Measurements from ENCODE around the gene DNM3. TPM values are rescaled to one million over a fixed set of nuclear protein-coding genes. Genes with fewer than 3 reads are reported as not detected.

DNM3 gene
- total and polyA plus RNA-seq, 2 of the 8 experiments (the other 6 are each of a cell fraction or from before 2014, with no cell fraction given) = 2.0 to 8.5 TPM

GRCh38 chr1:172269644-172270043 lies 428.3 kb downstream of the DNM3 start:
- POLR2A ChIA-PET (ENCODE audit: partially characterized antibody) = no interaction called here
- Histone ChIP-seq H3K9me3 (ENCODE audit: insufficient read depth in 2 of 2, low read depth in 1 of 2, low read length in 1 of 2) (no peaks in the 10 kb centered on the region), H4K20me1 (replicated peaks in 1 of 2; ENCODE audit: control insufficient read depth in 1 of 2, insufficient read depth in 2 of 2, low read length in 2 of 2) (no peaks in the 10 kb centered on the region), H2BK5ac (ENCODE audit: low read depth, low read length) (no peak overlapping the region), H3K9ac (replicated peaks in 1 of 4; ENCODE audit: extremely low read depth in 1 of 4, low read depth in 3 of 4, low read length in 3 of 4) (no peak overlapping the region), H4K91ac (replicated peaks; ENCODE audit: insufficient read length, low read length) (no peak overlapping the region), H3K56ac (replicated peaks; ENCODE audit: insufficient read length, low read depth, low read length) (no peak overlapping the region), H3K23me2 (ENCODE audit: low read depth, low read length) (no peaks in the 10 kb centered on the region), H4K5ac (ENCODE audit: insufficient read length, low read depth, low read length) (no peak overlapping the region), H4K8ac (ENCODE audit: extremely low read depth, insufficient read depth, low read length) (no peak overlapping the region), H3K23ac (ENCODE audit: insufficient read length) (no peak overlapping the region), H2AFZ (ENCODE audit: low read length) (no peak overlapping the region), H3K4ac (replicated peaks; ENCODE audit: insufficient read length, low read depth, low read length) (no peak overlapping the region), H3K4me1 (replicated peaks in 1 of 4; ENCODE audit: control insufficient read depth in 3 of 4, insufficient read depth in 4 of 4, low read length in 3 of 4) (no peaks in the 10 kb centered on the region), H2BK120ac (replicated peaks; ENCODE audit: low read depth, low read length) (no peak overlapping the region), H3K27ac (ENCODE audit: low read depth, low read length) (no peak overlapping the region), H3K27me3 (replicated peaks in 1 of 4; ENCODE audit: control insufficient read depth in 3 of 4, extremely low read depth in 1 of 4, insufficient read depth in 3 of 4, low read length in 3 of 4) (no peaks in the 10 kb centered on the region), H3K36me3 (ENCODE audit: control insufficient read depth in 2 of 4, insufficient read depth in 4 of 4, low read length in 3 of 4) (no peaks in the 10 kb centered on the region), H2BK15ac (ENCODE audit: low read length) (no peak overlapping the region), H3K79me1 (ENCODE audit: low read depth, low read length) (no peaks in the 10 kb centered on the region), H2BK20ac (ENCODE audit: low read length) (no peak overlapping the region), H3K4me2 (ENCODE audit: insufficient read depth in 1 of 2, low read depth in 2 of 2, low read length in 2 of 2) (no peak overlapping the region), H3K4me3 (ENCODE audit: extremely low read depth in 1 of 4, insufficient read depth in 2 of 4, low read depth in 3 of 4, low read length in 4 of 4) (no peak overlapping the region), H3K79me2 (ENCODE audit: control insufficient read depth in 1 of 2, insufficient read depth in 2 of 2, low read length in 2 of 2) (no peaks in the 10 kb centered on the region), H3K14ac (ENCODE audit: insufficient read length) (no peak overlapping the region), H3K18ac (ENCODE audit: extremely low read depth, low read length) (no peak overlapping the region), H2BK12ac (ENCODE audit: low read depth, low read length) (no peak overlapping the region), H2AK5ac (ENCODE audit: low read depth, low read length) (no peak overlapping the region)
- DNase-seq (ENCODE audit: low read depth in 1 of 2, low spot score in 2 of 2) = no peak
- FAIRE-seq = no peak
- CTCF ChIA-PET (ENCODE audit: partially characterized antibody) = interaction anchor here (0.6 to 1.0 kb wide), 2 partner anchors 458 to 628 kb away, joined by 3 read pairs; no protein-coding TSS in a partner anchor
- 78% methylated on average over 3 of the region's 3 CpGs; no CpG with 5 or more reads in 1 of the 2 experiments for WGBS, 2 experiments (ENCODE audit: extremely low coverage in 1 of 2, insufficient coverage in 1 of 2, insufficient read length in 1 of 2, insufficient replicate concordance in 2 of 2, low coverage in 1 of 2, low lambda C conversion rate in 2 of 2, missing lambda C conversion rate in 1 of 2)
- TF ChIP-seq E2F6 (IDR thresholded peaks at IDR 0.05) = no peak
- TF ChIP-seq USF2 (IDR thresholded peaks at IDR 0.05; ENCODE audit: low read length) = no peak
- TF ChIP-seq PHF8 (conservative IDR thresholded peaks at IDR 0.05; ENCODE audit: low read depth, low read length) = no peak
- peak; percentile 38; the same call in 1 of the 2 replicates for TF ChIP-seq CEBPB (IDR thresholded peaks at IDR 0.05; ENCODE audit: low read depth, low read length)
- TF ChIP-seq TAF7 (optimal IDR thresholded peaks at IDR 0.05; ENCODE audit: borderline replicate concordance, low read depth, low read length) = no peak
- no peak for TF ChIP-seq KDM5A (IDR thresholded peaks at IDR 0.05; ENCODE audit: low read length)

All from H1 (cell line).